ENCODE results near the gene NCAPG2. TPM values are rescaled to one million over a fixed set of nuclear protein-coding genes. Genes with fewer than 3 reads are reported as not detected.

The NCAPG2 gene
- total and polyA plus RNA-seq, 2 of the 13 experiments (the other 11 are each of a cell fraction or from before 2014, with no cell fraction given): 15.1 to 30.7 TPM

DNA sequence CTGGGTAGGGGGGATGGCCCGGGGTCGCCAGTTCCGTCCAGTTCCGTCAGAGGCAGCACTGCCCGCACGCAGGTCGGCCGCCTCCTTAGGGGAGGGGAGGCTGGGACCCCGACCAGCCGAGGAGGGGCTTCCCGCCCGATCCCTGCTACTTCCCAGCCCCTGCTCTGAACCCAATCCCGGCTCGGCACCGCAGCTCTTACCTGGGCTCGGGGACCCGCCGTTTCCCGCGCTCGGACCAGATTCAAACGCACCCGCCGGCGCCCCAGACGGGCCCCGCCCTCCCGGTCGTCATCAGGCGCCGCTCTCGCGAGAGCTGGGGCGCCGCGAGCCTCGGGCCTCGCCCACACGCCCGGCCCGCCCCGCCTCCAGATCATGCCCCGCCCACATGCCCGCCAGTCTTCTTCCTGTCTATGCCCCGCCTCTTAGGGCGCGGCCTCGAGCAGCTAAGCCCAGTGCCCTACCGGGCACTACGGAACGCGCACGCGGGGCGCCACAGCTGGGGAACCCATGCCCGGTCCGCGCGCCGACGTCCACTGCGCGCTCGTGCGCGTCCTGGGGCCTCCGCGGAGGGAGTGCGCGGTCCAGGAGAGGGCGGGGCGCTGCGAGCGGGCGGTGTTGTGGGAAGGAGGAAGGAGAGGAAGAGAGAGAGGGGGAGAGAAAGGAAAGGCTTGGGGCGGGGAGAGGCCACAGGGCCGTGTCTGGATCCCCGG lies at the start of gene NCAPG2 (continued):
- TF ChIP-seq, protein P1, sequence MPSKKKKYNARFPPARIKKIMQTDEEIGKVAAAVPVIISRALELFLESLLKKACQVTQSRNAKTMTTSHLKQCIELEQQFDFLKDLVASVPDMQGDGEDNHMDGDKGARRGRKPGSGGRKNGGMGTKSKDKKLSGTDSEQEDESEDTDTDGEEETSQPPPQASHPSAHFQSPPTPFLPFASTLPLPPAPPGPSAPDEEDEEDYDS (CRISPR knock-in tag; IDR thresholded peaks at IDR 0.05): peak; percentile 79
- TF ChIP-seq ONECUT2 (CRISPR knock-in tag; IDR thresholded peaks at IDR 0.05): no peak
- no peak for TF ChIP-seq GPN1 (CRISPR knock-in tag; IDR thresholded peaks at IDR 0.05; ENCODE audit: borderline replicate concordance)
- TF ChIP-seq, protein P2, sequence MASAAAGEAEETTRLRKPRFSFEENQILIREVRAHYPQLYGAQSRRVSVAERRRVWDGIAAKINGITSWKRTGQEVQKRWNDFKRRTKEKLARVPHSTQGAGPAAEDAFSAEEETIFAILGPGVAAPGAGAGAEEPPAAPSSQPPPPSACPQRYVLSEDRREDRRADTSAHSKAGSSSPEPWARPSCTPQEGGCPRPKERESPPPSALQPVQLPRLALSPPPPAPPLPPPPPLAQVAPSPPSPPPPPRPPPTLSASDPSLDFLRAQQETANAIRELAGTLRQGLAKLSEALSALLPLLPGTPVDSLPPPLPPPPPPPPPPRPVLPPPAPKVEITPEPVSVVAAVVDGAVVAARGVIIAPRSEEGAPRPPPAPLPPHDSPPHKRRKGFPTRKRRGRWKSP (CRISPR knock-in tag; IDR thresholded peaks at IDR 0.05): peak; percentile 79; the same call in 1 of the 2 replicates
- peak; percentile 84 for TF ChIP-seq GATAD1 (CRISPR knock-in tag; IDR thresholded peaks at IDR 0.05)
- TF ChIP-seq RAD21 (CRISPR knock-in tag; IDR thresholded peaks at IDR 0.05): peak; percentile 35; the same call in 1 of the 2 replicates
- TF ChIP-seq HMG20A (CRISPR knock-in tag; IDR thresholded peaks at IDR 0.05; ENCODE audit: borderline replicate concordance): no peak
- TF ChIP-seq ZNF530 (CRISPR knock-in tag; IDR thresholded peaks at IDR 0.05; ENCODE audit: low read depth): no peak
- TF ChIP-seq ZBTB42 (CRISPR knock-in tag; IDR thresholded peaks at IDR 0.05): no peak
- TF ChIP-seq NKX3-1 (CRISPR knock-in tag; IDR thresholded peaks at IDR 0.05): no peak
- TF ChIP-seq PAF1 (CRISPR knock-in tag; IDR thresholded peaks at IDR 0.05): no peak
- peak; percentile 35 for TF ChIP-seq ZNF160 (CRISPR knock-in tag; IDR thresholded peaks at IDR 0.05)
- no peak for TF ChIP-seq ZNF510 (CRISPR knock-in tag; IDR thresholded peaks at IDR 0.05; ENCODE audit: low read depth)
- no peak for TF ChIP-seq ZZZ3 (CRISPR knock-in tag; IDR thresholded peaks at IDR 0.05; ENCODE audit: borderline replicate concordance)
- TF ChIP-seq ZNF33B (CRISPR knock-in tag; IDR thresholded peaks at IDR 0.05): no peak
- TF ChIP-seq STAT5B (CRISPR knock-in tag; IDR thresholded peaks at IDR 0.05): 0 out of 2 replicates have a peak, but pooled peaks have one; percentile 45
- TF ChIP-seq ZNF672 (CRISPR knock-in tag; IDR thresholded peaks at IDR 0.05): 0 out of 2 replicates have a peak, but pooled peaks have one; percentile 40
- no peak for TF ChIP-seq ZC3H4 (CRISPR knock-in tag; IDR thresholded peaks at IDR 0.05; ENCODE audit: borderline replicate concordance)
- TF ChIP-seq ZNF260 (CRISPR knock-in tag; IDR thresholded peaks at IDR 0.05; ENCODE audit: borderline replicate concordance, low read depth): no peak
- TF ChIP-seq, protein P3, sequence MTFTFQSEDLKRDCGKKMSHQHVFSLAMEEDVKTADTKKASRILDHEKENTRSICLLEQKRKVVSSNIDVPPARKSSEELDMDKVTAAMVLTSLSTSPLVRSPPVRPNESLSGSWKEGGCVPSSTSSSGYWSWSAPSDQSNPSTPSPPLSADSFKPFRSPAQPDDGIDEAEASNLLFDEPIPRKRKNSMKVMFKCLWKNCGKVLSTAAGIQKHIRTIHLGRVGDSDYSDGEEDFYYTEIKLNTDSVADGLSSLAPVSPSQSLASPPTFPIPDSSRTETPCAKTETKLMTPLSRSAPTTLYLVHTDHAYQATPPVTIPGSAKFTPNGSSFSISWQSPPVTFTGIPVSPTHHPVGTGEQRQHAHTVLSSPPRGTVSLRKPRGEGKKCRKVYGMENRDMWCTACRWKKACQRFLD (CRISPR knock-in tag; IDR thresholded peaks at IDR 0.05; ENCODE audit: borderline replicate concordance): no peak
- TF ChIP-seq, protein P4, sequence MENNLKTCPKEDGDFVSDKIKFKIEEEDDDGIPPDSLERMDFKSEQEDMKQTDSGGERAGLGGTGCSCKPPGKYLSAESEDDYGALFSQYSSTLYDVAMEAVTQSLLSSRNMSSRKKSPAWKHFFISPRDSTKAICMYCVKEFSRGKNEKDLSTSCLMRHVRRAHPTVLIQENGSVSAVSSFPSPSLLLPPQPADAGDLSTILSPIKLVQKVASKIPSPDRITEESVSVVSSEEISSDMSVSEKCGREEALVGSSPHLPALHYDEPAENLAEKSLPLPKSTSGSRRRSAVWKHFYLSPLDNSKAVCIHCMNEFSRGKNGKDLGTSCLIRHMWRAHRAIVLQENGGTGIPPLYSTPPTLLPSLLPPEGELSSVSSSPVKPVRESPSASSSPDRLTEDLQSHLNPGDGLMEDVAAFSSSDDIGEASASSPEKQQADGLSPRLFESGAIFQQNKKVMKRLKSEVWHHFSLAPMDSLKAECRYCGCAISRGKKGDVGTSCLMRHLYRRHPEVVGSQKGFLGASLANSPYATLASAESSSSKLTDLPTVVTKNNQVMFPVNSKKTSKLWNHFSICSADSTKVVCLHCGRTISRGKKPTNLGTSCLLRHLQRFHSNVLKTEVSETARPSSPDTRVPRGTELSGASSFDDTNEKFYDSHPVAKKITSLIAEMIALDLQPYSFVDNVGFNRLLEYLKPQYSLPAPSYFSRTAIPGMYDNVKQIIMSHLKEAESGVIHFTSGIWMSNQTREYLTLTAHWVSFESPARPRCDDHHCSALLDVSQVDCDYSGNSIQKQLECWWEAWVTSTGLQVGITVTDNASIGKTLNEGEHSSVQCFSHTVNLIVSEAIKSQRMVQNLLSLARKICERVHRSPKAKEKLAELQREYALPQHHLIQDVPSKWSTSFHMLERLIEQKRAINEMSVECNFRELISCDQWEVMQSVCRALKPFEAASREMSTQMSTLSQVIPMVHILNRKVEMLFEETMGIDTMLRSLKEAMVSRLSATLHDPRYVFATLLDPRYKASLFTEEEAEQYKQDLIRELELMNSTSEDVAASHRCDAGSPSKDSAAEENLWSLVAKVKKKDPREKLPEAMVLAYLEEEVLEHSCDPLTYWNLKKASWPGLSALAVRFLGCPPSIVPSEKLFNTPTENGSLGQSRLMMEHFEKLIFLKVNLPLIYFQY (CRISPR knock-in tag; IDR thresholded peaks at IDR 0.05; ENCODE audit: borderline replicate concordance): 0 out of 2 replicates have a peak, but pooled peaks have one; percentile 28
- TF ChIP-seq ZNF367 (CRISPR knock-in tag; IDR thresholded peaks at IDR 0.05; ENCODE audit: borderline replicate concordance): no peak
- TF ChIP-seq CC2D1A (CRISPR knock-in tag; IDR thresholded peaks at IDR 0.05): no peak
- no peak for TF ChIP-seq NCOA1 (CRISPR knock-in tag; IDR thresholded peaks at IDR 0.05)

Measured in HepG2 (cell line).